IMR-90 (cell line): ENCODE measurements around the gene B3GAT1. TPM values are rescaled to one million over a fixed set of nuclear protein-coding genes. Genes with fewer than 3 reads are reported as not detected.

Experiments
- ATAC-seq: fragments of 200-7000 bp; cut with Tn5 transposase; 2 replicates; pipeline ENCODE4 v1.9.1; 2020; ENCODE audit warnings: low read depth, mild to moderate bottlenecking, moderate library complexity
- BruUV-seq: library from RNA; stranded (reverse); fragments of 400-500 nt; replicated peaks from 2 replicates; lab custom pipeline; 2021; lab: Mats Ljungman, UMichigan
- CTCF ChIA-PET: fragments of 300-600 bp; formaldehyde crosslinking; extraction: SDS; loops from one replicate; lab custom pipeline; 2021; ENCODE audit warnings: antibody characterized with exemption; lab: Yijun Ruan, JAX
- POLR2A ChIA-PET: fragments of 300-600 bp; sonication (Branson Sonifier 250); formaldehyde crosslinking; loops from one replicate; lab custom pipeline; 2022; ENCODE audit warnings: antibody characterized with exemption; ENCODE audit not compliant: unreplicated experiment; lab: Charles Lee
- DNase-seq: peaks from one replicate; pipeline ENCODE4 v3.0.0; 2013
- H2AFZ ChIP-seq: replicated peaks from 2 replicates; pipeline ENCODE3; 2013; ENCODE audit warnings: low read length, mild to moderate bottlenecking; ENCODE audit not compliant: poor library complexity
- H2AK5ac ChIP-seq: 2 replicates; pipeline ENCODE4 v1.6.1; 2013; ENCODE audit warnings: low read depth, low read length, inconsistent platforms
- H2AK9ac ChIP-seq: replicated peaks from 2 replicates; pipeline ENCODE3; 2013; ENCODE audit warnings: mild to moderate bottlenecking, low read depth, low read length, moderate library complexity; ENCODE audit not compliant: poor library complexity
- H2BK120ac ChIP-seq: 2 replicates; pipeline ENCODE4 v1.6.1; 2013; ENCODE audit warnings: low read depth, low read length, inconsistent platforms
- H2BK15ac ChIP-seq: 3 replicates; pipeline ENCODE4 v1.6.1; 2013; ENCODE audit warnings: low read depth, low read length, inconsistent platforms
- H2BK20ac ChIP-seq: 2 replicates; pipeline ENCODE4 v1.6.1; 2013; ENCODE audit warnings: low read depth, mild to moderate bottlenecking, inconsistent platforms, low read length, moderate library complexity
- H2BK5ac ChIP-seq: 2 replicates; pipeline ENCODE4 v1.6.1; 2013; ENCODE audit warnings: mild to moderate bottlenecking, low read depth, low read length, inconsistent platforms; ENCODE audit not compliant: poor library complexity, severe bottlenecking
- H3K14ac ChIP-seq: replicated peaks from 2 replicates; pipeline ENCODE4 v1.6.1; 2013; ENCODE audit warnings: low read depth, low read length, inconsistent platforms
- H3K18ac ChIP-seq: 2 replicates; pipeline ENCODE4 v1.6.1; 2013; ENCODE audit warnings: low read depth, low read length, control low read depth
- H3K23ac ChIP-seq: 2 replicates; pipeline ENCODE4 v1.6.1; 2013; ENCODE audit warnings: low read depth, low read length, inconsistent platforms
- H3K27ac ChIP-seq: 2 replicates; pipeline ENCODE4 v1.5.1; 2013; ENCODE audit warnings: mild to moderate bottlenecking, control low read depth, low read length; ENCODE audit not compliant: insufficient read depth
- H3K27me3 ChIP-seq: 2 replicates; pipeline ENCODE4 v1.6.1; 2013; ENCODE audit warnings: low read length; ENCODE audit not compliant: control insufficient read depth, insufficient read depth
- H3K36me3 ChIP-seq: 2 replicates; pipeline ENCODE4 v1.6.1; 2013; ENCODE audit warnings: low read length, mixed read lengths; ENCODE audit not compliant: control insufficient read depth, insufficient read depth
- H3K4ac ChIP-seq: 2 replicates; pipeline ENCODE4 v1.6.1; 2013; ENCODE audit warnings: low read depth, low read length, inconsistent platforms
- H3K4me1 ChIP-seq: 2 replicates; pipeline ENCODE4 v1.6.1; 2013; ENCODE audit warnings: low read length, mixed read lengths; ENCODE audit not compliant: control insufficient read depth, insufficient read depth
- H3K4me2 ChIP-seq: 2 replicates; pipeline ENCODE4 v1.6.1; 2013; ENCODE audit warnings: low read depth, mild to moderate bottlenecking, control low read depth, low read length, moderate library complexity
- H3K4me3 ChIP-seq: 2 replicates; pipeline ENCODE4 v1.5.1; 2013; ENCODE audit warnings: low read depth, mild to moderate bottlenecking, control low read depth, low read length, moderate library complexity; ENCODE audit not compliant: insufficient read depth
- H3K56ac ChIP-seq: 2 replicates; pipeline ENCODE4 v1.6.1; 2013; ENCODE audit warnings: low read length, inconsistent platforms; ENCODE audit not compliant: insufficient read depth; ENCODE audit errors: extremely low read depth
- H3K79me1 ChIP-seq, 2 experiments: 2 replicates each; pipeline ENCODE4 v1.6.1; 2013; ENCODE audit warnings: low read length in 2 of 2, inconsistent platforms in 1 of 2, low read depth in 1 of 2
- H3K9ac ChIP-seq: 2 replicates; pipeline ENCODE4 v1.6.1; 2013; ENCODE audit warnings: low read depth, low read length, control low read depth
- H3K9me1 ChIP-seq: 2 replicates; pipeline ENCODE4 v1.6.1; 2013; ENCODE audit warnings: low read length, inconsistent platforms; ENCODE audit not compliant: insufficient read depth
- H3K9me3 ChIP-seq: 2 replicates; pipeline ENCODE4 v1.6.1; 2013; ENCODE audit warnings: low read length; ENCODE audit not compliant: control insufficient read depth, insufficient read depth
- H4K20me1 ChIP-seq: 2 replicates; pipeline ENCODE4 v1.6.1; 2013; ENCODE audit warnings: low read length, inconsistent platforms; ENCODE audit not compliant: insufficient read depth
- H4K5ac ChIP-seq: 2 replicates; pipeline ENCODE4 v1.6.1; 2013; ENCODE audit warnings: mild to moderate bottlenecking, low read depth, low read length, control low read depth
- H4K8ac ChIP-seq, 2 experiments: 2 replicates each; pipeline ENCODE4 v1.6.1; 2013; ENCODE audit warnings: low read depth in 2 of 2, low read length in 2 of 2, control low read depth in 1 of 2, inconsistent platforms in 1 of 2
- H4K91ac ChIP-seq: 2 replicates; pipeline ENCODE4 v1.6.1; 2013; ENCODE audit warnings: low read depth, low read length, inconsistent platforms; ENCODE audit not compliant: insufficient read depth
- BHLHE40 ChIP-seq: fragments of 150-350 bp; IDR thresholded peaks from 2 replicates; pipeline ENCODE4 v1.6.1; 2016; ENCODE audit warnings: mild to moderate bottlenecking, low read depth, low read length
- CEBPB ChIP-seq: IDR thresholded peaks from 2 replicates; pipeline ENCODE4 v1.6.1; 2012; ENCODE audit warnings: low read depth, low read length, improper control_type of control experiment
- CHD1 ChIP-seq: IDR thresholded peaks from 2 replicates; pipeline ENCODE4 v1.6.1; 2012; ENCODE audit warnings: low read depth, low read length, improper control_type of control experiment
- FOS ChIP-seq: fragments of 150-350 bp; IDR thresholded peaks from 2 replicates; pipeline ENCODE4 v1.6.1; 2016; ENCODE audit warnings: low read depth, low read length
- MAFK ChIP-seq: IDR thresholded peaks from 2 replicates; pipeline ENCODE4 v1.6.1; 2012; ENCODE audit warnings: low read depth, low read length, improper control_type of control experiment
- MXI1 ChIP-seq: IDR thresholded peaks from 2 replicates; pipeline ENCODE4 v1.6.1; 2012; ENCODE audit warnings: low read depth, mild to moderate bottlenecking, low read length, moderate library complexity, borderline replicate concordance
- NFE2L2 ChIP-seq: fragments of 150-350 bp; IDR thresholded peaks from 2 replicates; pipeline ENCODE4 v1.6.1; 2016; ENCODE audit warnings: low read depth, mild to moderate bottlenecking, low read length
- POLR2A ChIP-seq: IDR thresholded peaks from 2 replicates; pipeline ENCODE4 v1.6.1; 2012; ENCODE audit warnings: mild to moderate bottlenecking, low read depth, low read length
- RAD21 ChIP-seq: IDR thresholded peaks from 2 replicates; pipeline ENCODE4 v1.6.1; 2012; ENCODE audit warnings: low read length, improper control_type of control experiment
- RCOR1 ChIP-seq: IDR thresholded peaks from 2 replicates; pipeline ENCODE4 v1.6.1; 2012; ENCODE audit warnings: mild to moderate bottlenecking, low read length, improper control_type of control experiment; ENCODE audit not compliant: insufficient replicate concordance
- RFX5 ChIP-seq: IDR thresholded peaks from 2 replicates; pipeline ENCODE4 v1.8.0; 2012; ENCODE audit warnings: low read depth, mild to moderate bottlenecking, low read length, moderate library complexity
- WGBS, 2 experiments: methylation state at CpG; one replicate each; pipeline versions ENCODE4 v1.1.5 to v1.1.7; 2013; ENCODE audit warnings: missing lambda C conversion rate in 2 of 2; ENCODE audit not compliant: insufficient read length in 1 of 2; ENCODE audit errors: extremely low coverage in 2 of 2; 5-methylcytosine and 5-hydroxymethylcytosine counted together
- dilution Hi-C: fragments of 300-500 bp; cut with HindIII; formaldehyde crosslinking; loops from one replicate; pipeline ENCODE4 v1.14.3; 2018; ENCODE audit warnings: low sequenced_read_pairs; ENCODE audit not compliant: unreplicated experiment
- in situ Hi-C: fragments of 300-500 bp; cut with MboI; formaldehyde crosslinking; loops from 3 replicates; pipeline ENCODE4 v1.14.3; 2019; ENCODE audit warnings: low sequenced_read_pairs, inconsistent platforms, mixed read lengths
- intact Hi-C: fragments of 100-400 bp; cut with micrococcal nuclease; formaldehyde crosslinking; loops from 2 replicates; pipeline ENCODE4 v1.10.0; 2022
- polyA plus RNA-seq, 3 experiments: library from polyadenylated mRNA; depleted of rRNA; stranded (reverse); fragments of >200 nt; gene quantifications; 2 replicates each; pipeline ENCODE4 v1.2.3, GENCODE V29; 2012; ENCODE audit warnings: low replicate concordance in 1 of 3
- total RNA-seq: library from RNA; depleted of rRNA; stranded (reverse); fragments of >200 nt; gene quantifications from 2 replicates; pipeline ENCODE4 v1.2.3, GENCODE V29; 2012
- TF ChIP-seq, protein P1 (sequence below): conservative IDR thresholded peaks from 2 replicates; pipeline ENCODE4 v1.5.1; 2012; ENCODE audit warnings: mild to moderate bottlenecking, low read depth, low read length, improper control_type of control experiment
- TF ChIP-seq, protein P2 (sequence below): fragments of 150-350 bp; IDR thresholded peaks from 2 replicates; pipeline ENCODE4 v1.6.1; 2017; ENCODE audit warnings: mild to moderate bottlenecking, antibody characterized with exemption, low read length, low read depth
- TF ChIP-seq, protein P3 (sequence below): fragments of 150-350 bp; IDR thresholded peaks from 2 replicates; pipeline ENCODE4 v1.6.1; 2016; ENCODE audit warnings: low read depth, mild to moderate bottlenecking, low read length, moderate library complexity, borderline replicate concordance

Gene B3GAT1
- total and polyA plus RNA-seq, 2 of the 4 experiments (the other 2 are of a cell fraction): not detected

DNA sequence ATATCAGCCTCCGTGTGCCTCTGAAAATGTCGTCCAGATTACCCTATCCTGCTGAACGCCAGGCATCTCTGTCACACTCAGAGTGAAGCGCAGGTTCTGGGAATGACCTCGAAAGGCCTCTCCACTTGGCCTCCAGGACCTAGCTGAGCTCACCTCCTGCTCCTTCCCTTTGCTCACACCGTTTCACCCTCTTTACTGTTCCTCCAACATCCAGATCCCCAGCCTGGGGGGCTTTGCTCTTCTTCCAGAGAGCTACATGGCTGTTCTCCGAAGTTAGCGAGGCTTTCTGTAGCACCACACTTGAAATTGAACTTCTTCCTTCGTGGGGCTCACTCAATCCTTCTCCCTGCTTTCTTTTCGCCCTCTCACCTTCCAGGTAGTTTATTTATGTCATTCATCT, 52.4 kb downstream of the B3GAT1 start:
- Histone ChIP-seq H3K27ac (no peak overlapping the region), H3K9me3 (peaks cover 17% of the 10 kb centered on the region), H3K4me3 (no peak overlapping the region), H3K36me3 (no peaks in the 10 kb centered on the region), H2BK20ac (no peak overlapping the region), H2BK5ac (no peak overlapping the region), H3K4me2 (no peak overlapping the region), H3K4me1 (no peaks in the 10 kb centered on the region), H4K20me1 (no peaks in the 10 kb centered on the region), H3K56ac (no peak overlapping the region), H3K9me1 (no peaks in the 10 kb centered on the region), H2BK120ac (no peak overlapping the region), H2AFZ (no peak overlapping the region), H3K23ac (no peak overlapping the region), H4K91ac (no peak overlapping the region), H2AK5ac (no peak overlapping the region), H3K79me1 (no peaks in the 10 kb centered on the region), H3K27me3 (no peaks in the 10 kb centered on the region), H4K5ac (no peak overlapping the region), H3K18ac (no peak overlapping the region), H2AK9ac (no peak overlapping the region), H4K8ac (no peak overlapping the region), H3K14ac (no peak overlapping the region), H3K9ac (no peak overlapping the region), H3K4ac (no peak overlapping the region), H2BK15ac (no peak overlapping the region)
- ATAC-seq (no peak), DNase-seq (no peak)
- ChIA-PET CTCF (no interaction called here), POLR2A (no interaction called here)
- intact Hi-C loops (no loop called here), dilution Hi-C loops (no loop called here), in situ Hi-C loops (no loop called here)
- BruUV-seq: no TSS peak
- WGBS, 2 experiments: 49% methylated on average over 6 of the region's 10 CpGs; no CpG with 5 or more reads in 1 of the 2 experiments
- TF ChIP-seq, protein P1, sequence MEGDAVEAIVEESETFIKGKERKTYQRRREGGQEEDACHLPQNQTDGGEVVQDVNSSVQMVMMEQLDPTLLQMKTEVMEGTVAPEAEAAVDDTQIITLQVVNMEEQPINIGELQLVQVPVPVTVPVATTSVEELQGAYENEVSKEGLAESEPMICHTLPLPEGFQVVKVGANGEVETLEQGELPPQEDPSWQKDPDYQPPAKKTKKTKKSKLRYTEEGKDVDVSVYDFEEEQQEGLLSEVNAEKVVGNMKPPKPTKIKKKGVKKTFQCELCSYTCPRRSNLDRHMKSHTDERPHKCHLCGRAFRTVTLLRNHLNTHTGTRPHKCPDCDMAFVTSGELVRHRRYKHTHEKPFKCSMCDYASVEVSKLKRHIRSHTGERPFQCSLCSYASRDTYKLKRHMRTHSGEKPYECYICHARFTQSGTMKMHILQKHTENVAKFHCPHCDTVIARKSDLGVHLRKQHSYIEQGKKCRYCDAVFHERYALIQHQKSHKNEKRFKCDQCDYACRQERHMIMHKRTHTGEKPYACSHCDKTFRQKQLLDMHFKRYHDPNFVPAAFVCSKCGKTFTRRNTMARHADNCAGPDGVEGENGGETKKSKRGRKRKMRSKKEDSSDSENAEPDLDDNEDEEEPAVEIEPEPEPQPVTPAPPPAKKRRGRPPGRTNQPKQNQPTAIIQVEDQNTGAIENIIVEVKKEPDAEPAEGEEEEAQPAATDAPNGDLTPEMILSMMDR: no peak
- TF ChIP-seq FOS: no peak
- TF ChIP-seq RFX5: no peak
- no peak for TF ChIP-seq POLR2A
- TF ChIP-seq CEBPB: no peak
- no peak for TF ChIP-seq RCOR1
- TF ChIP-seq NFE2L2: no peak
- no peak for TF ChIP-seq MAFK
- TF ChIP-seq, protein P2, sequence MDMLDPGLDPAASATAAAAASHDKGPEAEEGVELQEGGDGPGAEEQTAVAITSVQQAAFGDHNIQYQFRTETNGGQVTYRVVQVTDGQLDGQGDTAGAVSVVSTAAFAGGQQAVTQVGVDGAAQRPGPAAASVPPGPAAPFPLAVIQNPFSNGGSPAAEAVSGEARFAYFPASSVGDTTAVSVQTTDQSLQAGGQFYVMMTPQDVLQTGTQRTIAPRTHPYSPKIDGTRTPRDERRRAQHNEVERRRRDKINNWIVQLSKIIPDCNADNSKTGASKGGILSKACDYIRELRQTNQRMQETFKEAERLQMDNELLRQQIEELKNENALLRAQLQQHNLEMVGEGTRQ: no peak
- TF ChIP-seq, protein P3, sequence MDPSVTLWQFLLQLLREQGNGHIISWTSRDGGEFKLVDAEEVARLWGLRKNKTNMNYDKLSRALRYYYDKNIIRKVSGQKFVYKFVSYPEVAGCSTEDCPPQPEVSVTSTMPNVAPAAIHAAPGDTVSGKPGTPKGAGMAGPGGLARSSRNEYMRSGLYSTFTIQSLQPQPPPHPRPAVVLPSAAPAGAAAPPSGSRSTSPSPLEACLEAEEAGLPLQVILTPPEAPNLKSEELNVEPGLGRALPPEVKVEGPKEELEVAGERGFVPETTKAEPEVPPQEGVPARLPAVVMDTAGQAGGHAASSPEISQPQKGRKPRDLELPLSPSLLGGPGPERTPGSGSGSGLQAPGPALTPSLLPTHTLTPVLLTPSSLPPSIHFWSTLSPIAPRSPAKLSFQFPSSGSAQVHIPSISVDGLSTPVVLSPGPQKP: no peak
- TF ChIP-seq CHD1: no peak
- TF ChIP-seq RAD21: no peak
- TF ChIP-seq MXI1: no peak
- no peak for TF ChIP-seq BHLHE40
